WTC11 (cell line): ENCODE results near the gene PET117. TPM values are rescaled to one million over a fixed set of nuclear protein-coding genes. Genes with fewer than 3 reads are reported as not detected.
"Not testable (repeated sequence)": the region's sequence is repeated elsewhere in the genome, so short reads cannot be mapped to it uniquely, and the experiment has no call there.

Source experiments
- ATAC-seq: fragments of 200-7000 bp; cut with Tn5 transposase; 2 replicates; pipeline ENCODE4 v1.10.0; 2021; ENCODE audit warnings: mild to moderate bottlenecking, moderate library complexity
- CTCF ChIA-PET: fragments of 300-600 bp; sonication (Branson Sonifier 250); formaldehyde crosslinking; loops from one replicate; lab custom pipeline; 2021; ENCODE audit warnings: antibody characterized with exemption; lab: Charles Lee
- POLR2A ChIA-PET: fragments of 350-600 bp; sonication (Branson Sonifier 250); formaldehyde crosslinking; loops from one replicate; lab custom pipeline; 2021; ENCODE audit warnings: antibody characterized with exemption; lab: Charles Lee
- DNase-seq: peaks from one replicate; pipeline ENCODE4 v3.0.0; 2021; ENCODE audit warnings: low spot score
- H3K27ac Mint-ChIP-seq: 2 replicates; pipeline ENCODE4 v1.8.0; 2021; ENCODE audit warnings: mixed read lengths
- H3K27me3 Mint-ChIP-seq: 2 replicates; pipeline ENCODE4 v1.8.0; 2021; ENCODE audit warnings: low read depth, mild to moderate bottlenecking, moderate library complexity, mixed read lengths
- H3K36me3 Mint-ChIP-seq: 2 replicates; pipeline ENCODE4 v1.8.0; 2021; ENCODE audit warnings: mixed read lengths
- H3K4me1 Mint-ChIP-seq: 2 replicates; pipeline ENCODE4 v1.8.0; 2022; ENCODE audit warnings: mixed read lengths
- H3K4me3 Mint-ChIP-seq: 2 replicates; pipeline ENCODE4 v1.8.0; 2021; ENCODE audit warnings: mild to moderate bottlenecking, moderate library complexity, mixed read lengths
- H3K9me3 Mint-ChIP-seq: 2 replicates; pipeline ENCODE4 v1.8.0; 2021; ENCODE audit warnings: mixed read lengths
- ATF1 ChIP-seq: sonication (generic); formaldehyde crosslinking; IDR thresholded peaks from 2 replicates; pipeline ENCODE4 v1.8.1; 2023; ENCODE audit warnings: mild to moderate bottlenecking, moderate library complexity, missing genetic modification reagents
- ESRRA ChIP-seq: sonication (generic); formaldehyde crosslinking; IDR thresholded peaks from 2 replicates; pipeline ENCODE4 v1.8.1; 2022; ENCODE audit warnings: mild to moderate bottlenecking, missing genetic modification reagents, borderline replicate concordance
- GRHL2 ChIP-seq: fragments of 250-450 bp; sonication (Bioruptor Pico); IDR thresholded peaks from 2 replicates; pipeline ENCODE4 v1.8.0; 2022; ENCODE audit warnings: mild to moderate bottlenecking, moderate library complexity; ENCODE audit not compliant: insufficient replicate concordance, severe bottlenecking
- HMGA2 ChIP-seq: fragments of 250-450 bp; sonication (Bioruptor Pico); IDR thresholded peaks from 2 replicates; pipeline ENCODE4 v1.4.0; 2021; ENCODE audit warnings: mild to moderate bottlenecking, moderate library complexity
- JUN ChIP-seq: sonication (generic); formaldehyde crosslinking; IDR thresholded peaks from 2 replicates; pipeline ENCODE4 v1.8.0; 2023; ENCODE audit warnings: mild to moderate bottlenecking, missing genetic modification reagents
- NFATC4 ChIP-seq: fragments of 250-450 bp; sonication (Bioruptor Pico); IDR thresholded peaks from 2 replicates; pipeline ENCODE4 v1.9.0; 2021; ENCODE audit warnings: mild to moderate bottlenecking
- NR2C2 ChIP-seq: sonication (generic); formaldehyde crosslinking; IDR thresholded peaks from 2 replicates; pipeline ENCODE4 v1.8.0; 2022; ENCODE audit warnings: mild to moderate bottlenecking, missing genetic modification reagents
- NR3C1 ChIP-seq: sonication (generic); formaldehyde crosslinking; conservative IDR thresholded peaks from 2 replicates; pipeline ENCODE4 v1.8.1; 2023; ENCODE audit warnings: low read depth, mild to moderate bottlenecking, missing genetic modification reagents
- OVOL2 ChIP-seq: fragments of 250-450 bp; sonication (Bioruptor Pico); IDR thresholded peaks from 2 replicates; pipeline ENCODE4 v1.9.0; 2021; ENCODE audit warnings: mild to moderate bottlenecking, borderline replicate concordance
- SMAD4 ChIP-seq: sonication (generic); formaldehyde crosslinking; IDR thresholded peaks from 2 replicates; pipeline ENCODE4 v1.8.0; 2022; ENCODE audit warnings: mild to moderate bottlenecking, missing genetic modification reagents
- ZNF219 ChIP-seq: sonication (generic); formaldehyde crosslinking; IDR thresholded peaks from 2 replicates; pipeline ENCODE4 v1.8.0; 2023; ENCODE audit warnings: missing genetic modification reagents, mild to moderate bottlenecking, borderline replicate concordance
- ZNF396 ChIP-seq: fragments of 250-450 bp; sonication (Bioruptor Pico); IDR thresholded peaks from 2 replicates; pipeline ENCODE4 v1.8.0; 2021; ENCODE audit warnings: mild to moderate bottlenecking, moderate library complexity, borderline replicate concordance
- total RNA-seq: library from RNA; stranded (reverse); gene quantifications from 3 replicates; pipeline ENCODE4 v1.2.3, GENCODE V29; 2021
- TF ChIP-seq, protein P1 (sequence below): sonication (generic); formaldehyde crosslinking; IDR thresholded peaks from 2 replicates; pipeline ENCODE4 v1.8.1; 2023; ENCODE audit warnings: mild to moderate bottlenecking, missing genetic modification reagents
- TF ChIP-seq, protein P2 (sequence below): sonication (generic); formaldehyde crosslinking; IDR thresholded peaks from 2 replicates; pipeline ENCODE4 v1.8.1; 2023; ENCODE audit warnings: mild to moderate bottlenecking, missing genetic modification reagents, moderate library complexity
- TF ChIP-seq, protein P3 (sequence below): sonication (generic); formaldehyde crosslinking; IDR thresholded peaks from 2 replicates; pipeline ENCODE4 v1.8.1; 2023; ENCODE audit warnings: mild to moderate bottlenecking, missing genetic modification reagents, borderline replicate concordance

PET117 gene
- total RNA-seq, 1 experiment from 2014 or later = 21.6 TPM

DNA sequence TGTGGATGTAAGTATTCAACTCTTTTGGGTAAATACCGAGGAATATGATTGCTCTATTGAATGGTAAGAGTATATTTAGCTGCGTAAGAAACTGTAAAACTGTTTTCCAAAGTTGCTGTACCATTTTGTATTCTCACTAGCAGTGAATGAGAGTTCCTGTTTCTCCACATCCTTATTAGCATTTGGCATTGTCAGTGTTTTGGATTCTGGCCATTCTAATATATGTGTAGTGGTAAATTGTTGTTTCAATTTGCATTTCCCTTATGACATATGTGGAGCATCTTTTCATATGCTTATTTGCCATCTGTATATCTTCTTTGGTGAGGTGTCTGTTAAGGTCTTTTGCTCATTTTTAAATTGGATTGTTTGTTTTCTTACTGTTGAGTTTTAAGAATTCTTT, 29.3 kb upstream of the PET117 start (continued):
- TF ChIP-seq SMAD4 = no peak
- TF ChIP-seq, all 79 proteins: peak for 0

DNA sequence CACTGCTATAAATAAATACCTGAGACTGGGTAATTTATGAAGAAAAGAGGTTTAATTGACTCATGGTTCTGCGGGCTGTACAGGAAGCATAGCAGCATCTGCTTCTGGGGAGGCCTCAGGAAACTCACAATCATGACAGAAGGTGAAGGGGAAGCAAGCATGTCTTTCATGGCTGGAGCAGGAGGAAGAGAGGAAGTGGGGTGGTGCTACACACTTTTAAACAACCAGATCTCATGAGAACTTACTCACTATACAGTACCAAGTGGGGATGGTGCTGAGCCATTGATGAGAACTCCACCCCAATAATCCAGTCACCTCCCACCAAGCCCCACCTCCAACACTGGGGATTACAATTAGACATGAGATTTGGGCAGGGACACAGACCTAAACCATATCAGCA, 9.1 kb upstream of the PET117 start:
- H3K36me3 Mint-ChIP-seq, ATAC-seq, CTCF ChIA-PET: not testable (repeated sequence)

DNA sequence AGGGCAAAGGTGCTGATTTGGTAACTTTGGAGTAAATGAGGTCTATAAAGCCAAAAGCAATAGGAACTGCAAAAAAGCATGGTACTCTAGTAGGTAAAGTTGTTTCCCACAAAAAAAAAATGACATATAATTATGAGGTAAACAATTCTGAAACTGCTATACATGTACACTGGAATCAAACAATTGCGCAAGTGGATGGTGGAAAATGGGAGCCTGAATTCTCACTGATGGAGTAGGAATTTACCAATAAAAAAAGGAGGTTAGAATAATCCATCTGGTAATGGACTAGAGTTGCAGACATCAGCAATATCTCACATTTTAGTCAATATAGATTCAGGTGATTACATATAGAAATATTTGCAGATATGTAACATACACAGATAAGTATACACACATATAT, 5.0 kb upstream of the PET117 start:
- H3K36me3 Mint-ChIP-seq = no peaks in the 10 kb centered on the region
- no peak overlapping the region for H3K27ac Mint-ChIP-seq
- peaks cover 4% of the 10 kb centered on the region; the same call in 1 of the 2 replicates for H3K4me1 Mint-ChIP-seq
- H3K9me3 Mint-ChIP-seq = no peaks in the 10 kb centered on the region
- ATAC-seq = no peak
- no peak for DNase-seq
- H3K27me3 Mint-ChIP-seq = peaks cover 24% of the 10 kb centered on the region
- ChIA-PET POLR2A (no interaction called here), CTCF (no interaction called here)
- no peak for TF ChIP-seq GRHL2 (CRISPR knock-in tag)
- TF ChIP-seq NR2C2 (CRISPR knock-in tag) = no peak
- no peak for TF ChIP-seq JUN (CRISPR knock-in tag)
- TF ChIP-seq, protein P1, sequence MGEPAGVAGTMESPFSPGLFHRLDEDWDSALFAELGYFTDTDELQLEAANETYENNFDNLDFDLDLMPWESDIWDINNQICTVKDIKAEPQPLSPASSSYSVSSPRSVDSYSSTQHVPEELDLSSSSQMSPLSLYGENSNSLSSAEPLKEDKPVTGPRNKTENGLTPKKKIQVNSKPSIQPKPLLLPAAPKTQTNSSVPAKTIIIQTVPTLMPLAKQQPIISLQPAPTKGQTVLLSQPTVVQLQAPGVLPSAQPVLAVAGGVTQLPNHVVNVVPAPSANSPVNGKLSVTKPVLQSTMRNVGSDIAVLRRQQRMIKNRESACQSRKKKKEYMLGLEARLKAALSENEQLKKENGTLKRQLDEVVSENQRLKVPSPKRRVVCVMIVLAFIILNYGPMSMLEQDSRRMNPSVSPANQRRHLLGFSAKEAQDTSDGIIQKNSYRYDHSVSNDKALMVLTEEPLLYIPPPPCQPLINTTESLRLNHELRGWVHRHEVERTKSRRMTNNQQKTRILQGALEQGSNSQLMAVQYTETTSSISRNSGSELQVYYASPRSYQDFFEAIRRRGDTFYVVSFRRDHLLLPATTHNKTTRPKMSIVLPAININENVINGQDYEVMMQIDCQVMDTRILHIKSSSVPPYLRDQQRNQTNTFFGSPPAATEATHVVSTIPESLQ (CRISPR knock-in tag) = no peak
- no peak for TF ChIP-seq NFATC4 (CRISPR knock-in tag)
- TF ChIP-seq, protein P2, sequence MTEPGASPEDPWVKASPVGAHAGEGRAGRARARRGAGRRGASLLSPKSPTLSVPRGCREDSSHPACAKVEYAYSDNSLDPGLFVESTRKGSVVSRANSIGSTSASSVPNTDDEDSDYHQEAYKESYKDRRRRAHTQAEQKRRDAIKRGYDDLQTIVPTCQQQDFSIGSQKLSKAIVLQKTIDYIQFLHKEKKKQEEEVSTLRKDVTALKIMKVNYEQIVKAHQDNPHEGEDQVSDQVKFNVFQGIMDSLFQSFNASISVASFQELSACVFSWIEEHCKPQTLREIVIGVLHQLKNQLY (CRISPR knock-in tag) = no peak
- TF ChIP-seq ESRRA = no peak
- TF ChIP-seq, protein P3, sequence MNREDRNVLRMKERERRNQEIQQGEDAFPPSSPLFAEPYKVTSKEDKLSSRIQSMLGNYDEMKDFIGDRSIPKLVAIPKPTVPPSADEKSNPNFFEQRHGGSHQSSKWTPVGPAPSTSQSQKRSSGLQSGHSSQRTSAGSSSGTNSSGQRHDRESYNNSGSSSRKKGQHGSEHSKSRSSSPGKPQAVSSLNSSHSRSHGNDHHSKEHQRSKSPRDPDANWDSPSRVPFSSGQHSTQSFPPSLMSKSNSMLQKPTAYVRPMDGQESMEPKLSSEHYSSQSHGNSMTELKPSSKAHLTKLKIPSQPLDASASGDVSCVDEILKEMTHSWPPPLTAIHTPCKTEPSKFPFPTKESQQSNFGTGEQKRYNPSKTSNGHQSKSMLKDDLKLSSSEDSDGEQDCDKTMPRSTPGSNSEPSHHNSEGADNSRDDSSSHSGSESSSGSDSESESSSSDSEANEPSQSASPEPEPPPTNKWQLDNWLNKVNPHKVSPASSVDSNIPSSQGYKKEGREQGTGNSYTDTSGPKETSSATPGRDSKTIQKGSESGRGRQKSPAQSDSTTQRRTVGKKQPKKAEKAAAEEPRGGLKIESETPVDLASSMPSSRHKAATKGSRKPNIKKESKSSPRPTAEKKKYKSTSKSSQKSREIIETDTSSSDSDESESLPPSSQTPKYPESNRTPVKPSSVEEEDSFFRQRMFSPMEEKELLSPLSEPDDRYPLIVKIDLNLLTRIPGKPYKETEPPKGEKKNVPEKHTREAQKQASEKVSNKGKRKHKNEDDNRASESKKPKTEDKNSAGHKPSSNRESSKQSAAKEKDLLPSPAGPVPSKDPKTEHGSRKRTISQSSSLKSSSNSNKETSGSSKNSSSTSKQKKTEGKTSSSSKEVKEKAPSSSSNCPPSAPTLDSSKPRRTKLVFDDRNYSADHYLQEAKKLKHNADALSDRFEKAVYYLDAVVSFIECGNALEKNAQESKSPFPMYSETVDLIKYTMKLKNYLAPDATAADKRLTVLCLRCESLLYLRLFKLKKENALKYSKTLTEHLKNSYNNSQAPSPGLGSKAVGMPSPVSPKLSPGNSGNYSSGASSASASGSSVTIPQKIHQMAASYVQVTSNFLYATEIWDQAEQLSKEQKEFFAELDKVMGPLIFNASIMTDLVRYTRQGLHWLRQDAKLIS = no peak
- no peak for TF ChIP-seq ZNF396 (CRISPR knock-in tag)
- TF ChIP-seq ATF1 (CRISPR knock-in tag) = no peak
- no peak for TF ChIP-seq NR3C1 (CRISPR knock-in tag)
- no peak for TF ChIP-seq HMGA2 (CRISPR knock-in tag)
- no peak overlapping the region for H3K4me3 Mint-ChIP-seq

More for the DNA sequence above, 9.1 kb upstream of the PET117 start:
- POLR2A ChIA-PET, H3K27ac Mint-ChIP-seq, H3K4me3 Mint-ChIP-seq, DNase-seq, H3K4me1 Mint-ChIP-seq, H3K9me3 Mint-ChIP-seq: not testable (repeated sequence)
- peaks cover 42% of the 10 kb centered on the region for H3K27me3 Mint-ChIP-seq

DNA sequence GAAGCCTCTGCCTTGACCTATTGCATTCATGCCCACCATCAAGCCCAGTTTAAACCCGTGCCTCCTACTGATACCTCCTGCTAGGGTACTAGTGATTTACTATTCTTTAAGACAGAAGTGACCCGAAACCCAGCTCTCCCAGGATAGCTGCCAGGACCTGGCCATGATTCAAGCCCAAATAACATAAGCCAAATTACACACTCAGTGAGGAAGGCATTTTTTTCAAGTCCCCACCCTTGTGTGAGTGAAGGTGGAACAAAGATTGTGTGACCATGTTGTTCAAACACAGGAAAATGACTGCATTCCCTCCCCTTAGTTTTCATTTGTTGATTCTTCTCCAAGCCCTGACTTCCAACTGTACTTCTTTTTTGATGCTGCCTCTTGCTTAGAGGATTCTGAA, 3.7 kb upstream of the PET117 start:
- Mint-ChIP-seq H3K36me3 (no peaks in the 10 kb centered on the region), H3K27ac (no peak overlapping the region), H3K27me3 (peaks cover 20% of the 10 kb centered on the region), H3K4me3 (no peak overlapping the region), H3K9me3 (no peaks in the 10 kb centered on the region), H3K4me1 (peaks cover 9% of the 10 kb centered on the region)
- CTCF ChIA-PET = no interaction called here
- ATAC-seq (no peak), DNase-seq (no peak)
- POLR2A ChIA-PET = no interaction called here
- TF ChIP-seq ZNF219 (CRISPR knock-in tag) = no peak
- TF ChIP-seq, protein P1 (CRISPR knock-in tag) = no peak
- no peak for TF ChIP-seq ESRRA
- no peak for TF ChIP-seq OVOL2 (CRISPR knock-in tag)
- no peak for TF ChIP-seq ATF1 (CRISPR knock-in tag)
